ENCODE data around the gene SLC39A11.
A peak's percentile ranks its signal among the peaks of the same experiment; 100 is the strongest.
"Not testable (repeated sequence)": the region's sequence is repeated elsewhere in the genome, so short reads cannot be mapped to it uniquely, and the experiment has no call there.

SLC39A11 gene

DNA sequence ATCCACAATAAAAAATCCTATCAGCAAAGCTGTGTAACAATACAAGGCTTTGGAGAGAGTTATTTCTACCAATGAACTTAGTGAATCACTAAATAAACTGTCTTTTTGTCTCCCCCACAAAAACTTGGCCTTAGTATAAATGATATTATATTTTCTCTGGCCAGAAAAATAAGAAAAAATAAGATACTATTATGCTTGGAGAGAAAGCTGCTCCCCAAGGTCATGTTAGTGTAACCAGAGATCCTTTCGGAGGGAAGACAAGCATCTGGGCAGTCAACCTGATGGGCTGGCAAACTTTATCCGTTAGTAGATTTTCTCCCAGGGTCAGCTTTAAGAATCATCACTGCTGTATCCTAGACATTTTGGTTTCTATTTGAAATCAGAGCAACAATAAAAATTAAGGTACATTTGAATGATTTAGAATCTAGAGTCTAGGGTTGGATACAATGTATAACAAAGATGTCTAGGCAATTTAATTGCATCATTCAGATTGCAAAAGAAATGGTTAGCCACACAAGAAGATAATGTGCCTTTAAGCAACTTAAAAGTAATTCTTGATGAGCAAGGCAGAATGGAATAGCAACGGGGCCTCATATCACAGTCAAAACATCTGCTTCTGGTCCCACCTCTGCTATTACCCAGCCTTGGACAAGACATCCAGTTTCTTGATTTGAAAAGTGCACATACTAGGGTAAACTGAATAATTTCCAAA, 280.4 kb downstream of the SLC39A11 start:
- DNase-seq, result no peak

- no peak for DNase-seq
Measured at GRCh38 chr17:72810991-72811508, 281.4 kb downstream of the SLC39A11 start.

DNA sequence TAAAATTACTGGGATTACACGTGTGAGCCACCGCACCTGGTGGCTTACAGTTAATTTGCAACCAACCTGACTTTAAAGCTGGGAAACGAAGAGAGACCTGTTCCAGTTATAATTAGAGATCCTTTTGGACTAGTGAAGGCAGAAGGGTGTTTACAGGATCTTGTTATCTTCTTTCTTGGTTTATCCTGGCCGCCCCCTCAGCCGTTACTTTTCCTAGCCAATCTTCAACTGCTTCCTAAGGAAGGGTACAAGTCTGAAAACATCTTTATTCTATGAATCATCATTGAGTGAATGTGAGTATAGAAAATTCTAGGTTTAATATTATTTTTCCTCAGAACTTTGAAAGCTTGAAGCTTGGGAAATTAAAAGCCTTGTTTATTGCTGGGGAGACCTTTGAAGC, 286.5 kb downstream of the SLC39A11 start:
- DNase-seq, result no peak

DNA sequence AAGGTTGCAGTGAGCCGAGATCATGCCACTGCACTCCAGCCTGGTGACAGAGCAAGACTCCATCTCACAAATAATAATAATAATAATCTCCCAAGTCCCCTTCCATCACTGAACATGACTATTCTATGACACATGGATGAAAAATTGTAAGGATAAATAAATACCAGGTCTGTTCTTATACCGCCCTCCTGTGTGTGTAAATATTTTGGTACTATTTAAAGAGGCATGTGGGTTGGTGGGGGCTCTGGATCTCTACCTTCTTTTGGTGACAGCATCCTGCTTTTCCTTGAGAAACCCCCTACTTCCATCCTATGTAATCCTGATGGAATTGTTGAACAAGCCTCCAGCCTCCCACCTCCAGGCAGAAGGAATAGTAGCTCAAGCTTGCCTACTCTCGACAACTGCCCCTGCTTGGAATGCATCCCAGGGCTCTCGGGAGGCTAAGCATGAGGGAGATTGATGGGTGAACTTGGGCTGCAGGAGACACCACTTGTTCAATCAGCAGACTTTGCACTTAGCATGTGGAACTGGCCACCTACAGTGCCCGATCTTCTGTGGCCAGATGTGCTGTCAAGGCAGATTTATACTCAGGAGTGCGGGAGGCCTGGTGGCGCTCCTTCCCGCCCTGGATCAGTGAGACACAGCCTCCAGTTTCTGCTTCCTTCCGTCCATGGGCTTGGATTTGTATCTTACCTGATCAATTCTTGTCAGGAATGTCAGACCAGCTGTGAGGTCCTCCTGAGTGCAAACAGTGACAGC, 287.4 kb downstream of the SLC39A11 start:
- no peak for DNase-seq

DNA sequence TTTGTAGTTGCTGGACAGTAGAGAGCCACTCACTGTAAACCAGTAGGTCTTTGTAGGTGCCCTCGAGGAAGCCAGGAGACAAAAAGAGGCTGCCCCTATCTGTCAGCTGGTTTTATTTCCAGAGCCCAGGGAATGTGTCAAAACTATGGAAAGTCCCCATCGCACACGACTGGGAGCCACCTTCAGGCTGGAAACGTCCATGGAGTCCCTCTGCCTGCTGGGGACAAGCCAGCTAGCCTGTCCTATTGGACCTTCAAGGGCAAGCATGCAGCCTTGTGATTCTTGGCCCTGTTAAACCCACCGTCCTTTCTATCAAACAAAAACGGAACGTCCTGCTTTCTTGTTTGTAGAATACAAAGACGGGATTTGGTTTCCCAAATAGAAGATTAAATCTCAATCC, 289.8 kb downstream of the SLC39A11 start:
- DNase-seq, result no peak

- DNase-seq, result no peak
Measured at GRCh38 chr17:72797142-72797541, 295.3 kb downstream of the SLC39A11 start.

DNA sequence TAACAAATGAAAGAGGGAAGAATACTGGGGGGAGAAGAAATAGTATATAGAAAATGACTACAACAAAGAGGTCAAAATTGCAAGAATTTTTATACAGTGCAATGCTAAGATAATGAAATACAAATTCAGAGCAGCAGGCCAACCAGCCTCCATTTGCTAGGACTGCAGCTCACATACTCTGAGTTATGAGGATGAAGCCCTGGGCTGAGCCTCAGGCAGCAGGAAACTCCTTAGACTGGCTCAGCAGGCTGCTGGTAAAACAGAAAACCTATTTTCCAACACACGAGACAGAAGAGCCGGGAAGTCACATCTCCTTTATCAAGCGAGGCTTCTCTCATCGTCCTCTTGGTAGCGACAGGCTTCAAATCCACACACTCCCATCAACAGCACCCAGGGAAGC, 296.5 kb downstream of the SLC39A11 start:
- DNase-seq, result no peak

DNA sequence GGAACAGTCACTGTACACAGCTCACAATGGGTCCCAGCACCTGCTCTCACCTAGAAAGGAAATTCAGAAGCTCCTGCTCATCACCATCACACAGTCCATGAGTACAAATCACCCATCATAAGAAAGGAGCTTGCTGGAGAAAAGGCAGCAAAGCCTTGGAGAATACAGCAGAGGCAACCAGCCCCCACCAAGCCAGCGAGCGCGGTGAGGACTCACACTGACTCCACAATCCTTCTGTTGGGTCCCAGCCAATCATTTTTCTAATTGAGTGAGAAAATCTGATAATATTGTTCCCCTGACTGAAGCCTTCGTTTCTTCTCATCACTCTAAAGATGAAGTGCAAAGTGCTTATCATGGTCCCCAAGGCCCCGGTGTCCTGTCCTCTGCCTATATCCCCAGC, 298.3 kb downstream of the SLC39A11 start:
- no peak for DNase-seq

GRCh38 chr17:72792771-72793170, 299.7 kb downstream of the SLC39A11 start:
- DNase-seq, result no peak

- DNase-seq, result no peak
Measured at GRCh38 chr17:72790190-72790589, 302.3 kb downstream of the SLC39A11 start.

GRCh38 chr17:72789711-72790110, 302.8 kb downstream of the SLC39A11 start:
- DNase-seq, result no peak

DNA sequence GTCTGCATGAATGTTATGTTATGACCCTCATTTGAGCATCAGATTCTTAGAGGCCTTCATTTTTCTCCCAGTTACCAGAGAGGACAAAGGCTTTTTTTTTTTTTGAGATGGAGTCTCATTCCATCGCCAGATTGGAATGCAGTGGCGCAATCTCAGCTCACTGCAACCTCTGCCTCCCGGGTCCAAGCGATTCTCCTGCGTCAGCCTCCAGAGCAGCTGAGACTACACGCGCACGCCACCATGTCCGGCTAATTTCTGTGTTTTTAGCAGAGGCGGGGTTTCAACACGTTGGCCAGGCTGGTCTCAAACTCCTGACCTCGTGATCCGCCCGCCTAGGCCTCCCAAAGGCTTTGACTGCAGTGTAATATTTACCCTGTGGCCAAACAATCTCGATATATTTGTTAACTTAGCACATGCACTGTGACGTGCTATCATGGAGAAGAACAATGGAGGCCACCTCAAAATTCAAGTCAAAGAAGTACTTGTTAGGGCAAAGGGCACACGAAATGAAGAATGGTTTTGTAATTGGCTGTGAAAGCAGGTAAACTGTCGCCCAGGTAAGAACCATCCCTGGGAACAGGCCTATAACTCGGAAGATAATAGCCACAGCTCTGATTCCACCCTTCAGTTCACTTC, 303.4 kb downstream of the SLC39A11 start:
- peak; percentile 47 for DNase-seq

DNA sequence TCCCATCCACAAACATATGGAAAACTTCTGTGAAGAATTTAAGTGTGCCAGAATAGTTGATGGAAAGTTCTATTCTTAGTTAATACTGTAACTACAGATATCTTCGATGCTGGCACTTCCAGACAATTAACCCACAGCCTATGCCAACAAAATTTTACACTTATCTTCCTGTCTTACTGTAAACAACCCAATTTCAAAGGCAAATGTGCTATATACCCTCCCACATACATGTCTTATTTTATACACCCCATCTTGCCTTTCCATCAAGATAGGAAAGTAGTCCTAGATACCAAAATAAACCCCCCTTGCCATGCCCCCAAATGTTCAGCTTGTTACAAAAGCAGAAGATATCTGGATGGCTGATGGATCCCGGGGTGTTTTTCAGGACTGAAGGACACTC, 306.3 kb downstream of the SLC39A11 start:
- DNase-seq, result no peak

GRCh38 chr17:72782985-72783701, 309.3 kb downstream of the SLC39A11 start:
- DNase-seq, result no peak

GRCh38 chr17:72782437-72782836, 310.1 kb downstream of the SLC39A11 start:
- DNase-seq, result not testable (repeated sequence)

GRCh38 chr17:72778169-72779151, 314.0 kb downstream of the SLC39A11 start:
- no peak for DNase-seq

- DNase-seq, result no peak
Measured at GRCh38 chr17:72775919-72776318, 316.6 kb downstream of the SLC39A11 start.

GRCh38 chr17:72775237-72775636, 317.3 kb downstream of the SLC39A11 start:
- no peak for DNase-seq

GRCh38 chr17:72774236-72774635, 318.3 kb downstream of the SLC39A11 start:
- DNase-seq, result no peak

GRCh38 chr17:72773225-72773624, 319.3 kb downstream of the SLC39A11 start:
- not testable (repeated sequence) for DNase-seq

GRCh38 chr17:72772331-72772821, 320.1 kb downstream of the SLC39A11 start:
- DNase-seq, result no peak

GRCh38 chr17:72771734-72772133, 320.8 kb downstream of the SLC39A11 start:
- no peak for DNase-seq

All from NCI-H748 treated with DMSO at 0.1 percent for 48 hours (cell line).